ENCODE measurements around the gene MRPL57.
"Not testable (repeated sequence)": the region's sequence is repeated elsewhere in the genome, so short reads cannot be mapped to it uniquely, and the experiment has no call there.

The MRPL57 gene

DNA sequence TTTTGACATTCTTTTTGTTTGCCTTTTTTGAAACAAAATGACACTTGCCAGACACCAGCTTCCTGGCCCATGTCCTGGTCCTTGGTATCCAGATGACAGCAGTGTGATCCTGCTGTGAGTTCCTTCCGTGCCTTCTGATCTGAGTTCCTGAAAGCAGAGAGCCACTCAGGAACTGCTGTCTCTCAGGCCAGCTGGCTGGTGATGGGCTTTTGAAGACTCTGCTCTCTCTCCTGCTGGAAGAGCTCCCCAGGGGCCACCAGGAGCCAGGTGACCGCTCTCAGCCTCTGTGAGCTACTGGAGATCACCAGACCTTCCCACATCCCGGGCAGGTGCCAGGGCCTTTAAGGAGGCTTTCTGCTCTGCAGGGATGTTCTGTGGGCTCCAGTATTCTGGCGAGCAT, 21.9 kb downstream of the MRPL57 start:
- not testable (repeated sequence) for H4K8ac ChIP-seq (ENCODE audit: low read length); H3K9ac ChIP-seq (ENCODE audit: low read length); H3K4me2 ChIP-seq (ENCODE audit: low read length, poor library complexity, severe bottlenecking); H2BK15ac ChIP-seq (ENCODE audit: low read depth, poor library complexity, severe bottlenecking); H3K9me3 ChIP-seq (ENCODE audit: control insufficient read depth, low read length); DNase-seq; H2BK12ac ChIP-seq (ENCODE audit: low read length in 2 of 2); H3K4me1 ChIP-seq (ENCODE audit: control insufficient read depth, insufficient read depth, low read depth, low read length); H3K4me3 ChIP-seq (ENCODE audit: insufficient read depth in 1 of 2, low read depth in 1 of 2, low read length in 2 of 2); H3K36me3 ChIP-seq (ENCODE audit: control insufficient read depth in 1 of 2, insufficient read depth in 2 of 2, low read depth in 1 of 2, low read length in 2 of 2); H2BK120ac ChIP-seq (ENCODE audit: low read depth, low read length); H3K27me3 ChIP-seq (ENCODE audit: control insufficient read depth in 1 of 2, insufficient read depth in 1 of 2, low read length in 2 of 2); H4K91ac ChIP-seq (ENCODE audit: low read length); H3K4ac ChIP-seq (ENCODE audit: low read depth in 1 of 2, low read length in 2 of 2); H3K14ac ChIP-seq (ENCODE audit: low read length in 2 of 2); H2AK5ac ChIP-seq (ENCODE audit: low read length, severe bottlenecking); H3K18ac ChIP-seq (ENCODE audit: low read depth in 1 of 2, low read length in 2 of 2); H2BK5ac ChIP-seq (ENCODE audit: low read depth, low read length, poor library complexity, severe bottlenecking); H3K79me1 ChIP-seq (replicated peaks; ENCODE audit: low read length, poor library complexity, severe bottlenecking); H2AFZ ChIP-seq (ENCODE audit: low read depth, low read length); H3K23ac ChIP-seq (ENCODE audit: low read length in 2 of 2); H3K27ac ChIP-seq (ENCODE audit: low read length, poor library complexity, severe bottlenecking)
- 44% methylated on average over 2 of the region's 4 CpGs for WGBS

DNA sequence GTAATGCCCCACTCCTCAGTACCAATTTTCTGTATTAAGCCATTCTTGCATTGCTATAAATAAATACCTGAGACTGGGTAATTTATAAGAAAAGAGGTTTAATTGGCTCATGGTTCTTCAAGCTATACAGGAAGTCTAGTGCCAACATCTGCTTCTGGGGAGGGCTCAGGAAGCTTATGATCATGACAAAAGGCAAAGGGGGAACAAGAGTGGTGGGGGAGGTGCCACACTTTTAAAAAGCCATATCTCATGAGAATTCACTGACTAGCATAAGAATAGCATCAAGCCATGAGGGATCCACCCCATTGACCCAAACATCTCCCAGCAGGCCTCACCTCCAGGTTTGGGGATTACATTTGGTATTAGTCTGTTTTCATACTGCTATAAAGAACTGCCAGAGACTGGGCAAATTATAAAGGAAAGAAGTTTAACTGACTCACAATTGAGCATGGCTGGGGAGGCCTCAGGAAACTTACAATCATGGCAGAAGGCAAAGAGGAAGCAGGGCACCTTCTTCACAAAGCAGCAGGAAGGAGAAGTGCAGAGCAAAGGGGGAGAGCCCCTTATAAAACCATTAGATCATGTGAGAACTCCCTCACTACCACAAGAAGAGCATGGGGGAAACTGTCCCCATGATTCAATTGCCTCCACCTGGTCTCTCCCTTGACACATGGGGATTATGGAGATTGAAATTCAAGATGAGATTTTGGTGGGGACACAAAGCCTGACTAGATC, 25.2 kb downstream of the MRPL57 start:
- not testable (repeated sequence) for H3K4me2 ChIP-seq (ENCODE audit: low read length, poor library complexity, severe bottlenecking); H4K8ac ChIP-seq (ENCODE audit: low read length); H3K79me1 ChIP-seq (replicated peaks; ENCODE audit: low read length, poor library complexity, severe bottlenecking); H3K14ac ChIP-seq (ENCODE audit: low read length in 2 of 2); H4K91ac ChIP-seq (ENCODE audit: low read length); H2BK12ac ChIP-seq (ENCODE audit: low read length in 2 of 2); H3K36me3 ChIP-seq (ENCODE audit: control insufficient read depth in 1 of 2, insufficient read depth in 2 of 2, low read depth in 1 of 2, low read length in 2 of 2); DNase-seq; H2BK5ac ChIP-seq (ENCODE audit: low read depth, low read length, poor library complexity, severe bottlenecking); H3K27me3 ChIP-seq (ENCODE audit: control insufficient read depth in 1 of 2, insufficient read depth in 1 of 2, low read length in 2 of 2); H3K4me1 ChIP-seq (ENCODE audit: control insufficient read depth, insufficient read depth, low read depth, low read length); H2AK5ac ChIP-seq (ENCODE audit: low read length, severe bottlenecking); H3K4me3 ChIP-seq (ENCODE audit: insufficient read depth in 1 of 2, low read depth in 1 of 2, low read length in 2 of 2); H2BK120ac ChIP-seq (ENCODE audit: low read depth, low read length); H2BK15ac ChIP-seq (ENCODE audit: low read depth, poor library complexity, severe bottlenecking); H3K9me3 ChIP-seq (ENCODE audit: control insufficient read depth, low read length); H3K4ac ChIP-seq (ENCODE audit: low read depth in 1 of 2, low read length in 2 of 2); H2AFZ ChIP-seq (ENCODE audit: low read depth, low read length); H3K18ac ChIP-seq (ENCODE audit: low read depth in 1 of 2, low read length in 2 of 2); H3K9ac ChIP-seq (ENCODE audit: low read length); H3K27ac ChIP-seq (ENCODE audit: low read length, poor library complexity, severe bottlenecking); H3K23ac ChIP-seq (ENCODE audit: low read length in 2 of 2)

DNA sequence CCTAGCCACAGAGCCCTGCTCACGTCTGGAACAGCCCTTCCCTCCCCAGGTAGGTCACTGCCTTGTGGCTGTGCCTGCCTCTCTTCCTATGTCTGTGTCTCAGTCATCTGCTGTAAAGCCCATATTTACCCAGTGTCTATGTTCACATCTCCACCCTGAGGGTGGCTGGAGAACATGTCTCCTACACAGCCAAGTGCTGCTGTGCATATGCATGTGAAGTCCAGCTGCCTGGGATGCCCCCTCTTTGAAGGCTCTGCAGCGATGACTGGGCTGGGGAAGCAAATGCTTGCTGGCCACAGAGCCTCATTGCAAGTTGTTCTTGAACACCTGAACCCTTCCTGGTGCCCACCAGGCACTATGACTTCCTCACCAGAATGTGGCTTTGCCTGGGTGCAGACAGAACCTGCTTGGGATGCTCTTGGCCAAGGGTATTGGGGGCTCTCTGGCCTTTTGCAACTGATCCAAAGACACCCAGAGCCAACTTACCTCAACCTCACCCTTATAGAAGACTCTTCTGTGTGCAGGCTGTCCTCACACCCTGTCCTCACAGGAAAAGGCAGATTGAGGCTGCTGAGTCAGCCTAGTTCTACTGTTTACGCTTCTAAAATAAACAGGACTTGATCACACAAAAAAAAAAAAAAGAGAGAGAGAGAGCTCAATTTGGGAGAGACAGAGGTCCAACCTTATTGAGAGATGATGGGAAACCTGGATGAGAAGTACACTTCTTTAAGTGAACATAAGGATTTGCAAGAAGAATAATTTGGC, 26.5 kb downstream of the MRPL57 start:
- H3K27ac ChIP-seq (ENCODE audit: low read length, poor library complexity, severe bottlenecking) = no peak overlapping the region
- H2AFZ ChIP-seq (ENCODE audit: low read depth, low read length) = no peak overlapping the region
- H2BK120ac ChIP-seq (ENCODE audit: low read depth, low read length) = no peak overlapping the region
- no peak overlapping the region for H2AK5ac ChIP-seq (ENCODE audit: low read length, severe bottlenecking)
- H3K9ac ChIP-seq (ENCODE audit: low read length) = no peak overlapping the region
- DNase-seq = peak; percentile 38
- H3K18ac ChIP-seq (ENCODE audit: low read depth in 1 of 2, low read length in 2 of 2) = peak overlapping the region in 1 of 2 experiments; percentile 81
- H3K36me3 ChIP-seq (ENCODE audit: control insufficient read depth in 1 of 2, insufficient read depth in 2 of 2, low read depth in 1 of 2, low read length in 2 of 2) = no peaks in the 10 kb centered on the region
- no peak overlapping the region for H4K91ac ChIP-seq (ENCODE audit: low read length)
- H2BK5ac ChIP-seq (ENCODE audit: low read depth, low read length, poor library complexity, severe bottlenecking) = no peak overlapping the region
- H3K4me3 ChIP-seq (ENCODE audit: insufficient read depth in 1 of 2, low read depth in 1 of 2, low read length in 2 of 2) = no peak overlapping the region
- no peaks in the 10 kb centered on the region for H3K9me3 ChIP-seq (ENCODE audit: control insufficient read depth, low read length)
- peak overlapping the region in 1 of 2 experiments; percentile 48 for H2BK12ac ChIP-seq (ENCODE audit: low read length in 2 of 2)
- H3K4me2 ChIP-seq (ENCODE audit: low read length, poor library complexity, severe bottlenecking) = no peak overlapping the region
- H2BK15ac ChIP-seq (ENCODE audit: low read depth, poor library complexity, severe bottlenecking) = no peak overlapping the region
- H4K8ac ChIP-seq (ENCODE audit: low read length) = no peak overlapping the region
- H3K79me1 ChIP-seq (replicated peaks; ENCODE audit: low read length, poor library complexity, severe bottlenecking) = no peaks in the 10 kb centered on the region
- H3K4me1 ChIP-seq (ENCODE audit: control insufficient read depth, insufficient read depth, low read depth, low read length) = no peaks in the 10 kb centered on the region
- H3K14ac ChIP-seq (ENCODE audit: low read length in 2 of 2) = peak overlapping the region in 1 of 2 experiments; percentile 92
- no peak overlapping the region for H3K4ac ChIP-seq (ENCODE audit: low read depth in 1 of 2, low read length in 2 of 2)
- 70% methylated on average over 2 of the region's 3 CpGs for WGBS
- H3K27me3 ChIP-seq (ENCODE audit: control insufficient read depth in 1 of 2, insufficient read depth in 1 of 2, low read length in 2 of 2) = peaks cover 0 to 3% of the 10 kb centered on the region in 2 experiments
- H3K23ac ChIP-seq (ENCODE audit: low read length in 2 of 2) = no peak overlapping the region

DNA sequence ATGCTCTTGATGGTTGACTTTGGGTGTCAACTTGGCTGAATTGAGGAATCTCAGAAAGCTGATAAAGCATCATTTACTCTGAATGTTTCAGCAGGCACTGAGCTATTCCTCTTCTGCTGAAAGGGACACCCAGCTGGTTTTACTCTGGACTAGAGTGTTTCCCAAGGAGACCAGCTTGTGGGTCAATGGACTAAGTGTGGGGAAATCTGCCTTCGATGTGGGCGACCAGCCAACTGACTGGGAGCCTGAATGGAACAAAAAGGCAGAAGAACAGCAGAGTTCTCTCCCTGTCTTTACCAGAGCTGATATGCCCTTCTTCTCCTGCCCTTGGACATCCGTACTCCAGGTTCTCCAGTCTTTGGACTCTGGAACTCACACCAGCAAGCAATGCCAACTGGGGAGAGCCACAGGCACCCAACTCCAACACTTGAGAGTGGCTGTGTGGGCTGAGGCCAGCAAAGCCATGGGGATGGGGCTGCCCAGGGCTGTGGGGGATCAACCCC, 32.2 kb downstream of the MRPL57 start:
- H2BK15ac ChIP-seq (ENCODE audit: low read depth, poor library complexity, severe bottlenecking) = no peak overlapping the region
- DNase-seq = peak; percentile 22
- H2AFZ ChIP-seq (ENCODE audit: low read depth, low read length) = no peak overlapping the region
- H3K4me3 ChIP-seq (ENCODE audit: insufficient read depth in 1 of 2, low read depth in 1 of 2, low read length in 2 of 2) = no peak overlapping the region
- no peak overlapping the region for H3K27ac ChIP-seq (ENCODE audit: low read length, poor library complexity, severe bottlenecking)
- H3K14ac ChIP-seq (ENCODE audit: low read length in 2 of 2) = peak overlapping the region in 1 of 2 experiments; percentile 20
- H3K4me2 ChIP-seq (ENCODE audit: low read length, poor library complexity, severe bottlenecking) = no peak overlapping the region
- H3K9ac ChIP-seq (ENCODE audit: low read length) = no peak overlapping the region
- no peak overlapping the region for H2BK12ac ChIP-seq (ENCODE audit: low read length in 2 of 2)
- no peaks in the 10 kb centered on the region for H3K9me3 ChIP-seq (ENCODE audit: control insufficient read depth, low read length)
- no peak overlapping the region for H3K18ac ChIP-seq (ENCODE audit: low read depth in 1 of 2, low read length in 2 of 2)
- H2BK5ac ChIP-seq (ENCODE audit: low read depth, low read length, poor library complexity, severe bottlenecking) = no peak overlapping the region
- no peak overlapping the region for H3K4ac ChIP-seq (ENCODE audit: low read depth in 1 of 2, low read length in 2 of 2)
- H2AK5ac ChIP-seq (ENCODE audit: low read length, severe bottlenecking) = no peak overlapping the region
- peaks cover 10 to 15% of the 10 kb centered on the region in 2 experiments for H3K27me3 ChIP-seq (ENCODE audit: control insufficient read depth in 1 of 2, insufficient read depth in 1 of 2, low read length in 2 of 2)
- H3K4me1 ChIP-seq (ENCODE audit: control insufficient read depth, insufficient read depth, low read depth, low read length) = no peaks in the 10 kb centered on the region
- no peaks in the 10 kb centered on the region for H3K36me3 ChIP-seq (ENCODE audit: control insufficient read depth in 1 of 2, insufficient read depth in 2 of 2, low read depth in 1 of 2, low read length in 2 of 2)
- H3K79me1 ChIP-seq (replicated peaks; ENCODE audit: low read length, poor library complexity, severe bottlenecking) = no peaks in the 10 kb centered on the region
- 90% methylated on average over 3 of the region's 3 CpGs for WGBS
- no peak overlapping the region for H3K23ac ChIP-seq (ENCODE audit: low read length in 2 of 2)
- H4K8ac ChIP-seq (ENCODE audit: low read length) = no peak overlapping the region
- no peak overlapping the region for H4K91ac ChIP-seq (ENCODE audit: low read length)
- H2BK120ac ChIP-seq (ENCODE audit: low read depth, low read length) = no peak overlapping the region
